H1 (cell line): ENCODE results near the gene PCSK9. TPM values are rescaled to one million over a fixed set of nuclear protein-coding genes. Genes with fewer than 3 reads are reported as not detected.
A peak's percentile ranks its signal among the peaks of the same experiment; 100 is the strongest.

ENCODE experiments used
- CTCF ChIA-PET: fragments of 300-600 bp; sonication (Branson Sonifier 250); formaldehyde crosslinking; loops from one replicate; lab custom pipeline; 2021; ENCODE audit not compliant: partially characterized antibody; lab: Charles Lee
- POLR2A ChIA-PET: fragments of 300-600 bp; sonication (Branson Sonifier 250); formaldehyde crosslinking; loops from one replicate; lab custom pipeline; 2021; ENCODE audit warnings: inconsistent platforms; ENCODE audit not compliant: partially characterized antibody; lab: Charles Lee
- DNase-seq, 2 experiments: peaks; one replicate each; pipeline versions ENCODE4 v3.0.0 to v3.0.0-alpha.2; 2010 to 2022; ENCODE audit warnings: low spot score in 2 of 2, low read depth in 1 of 2, mixed read lengths in 1 of 2
- FAIRE-seq: peaks from 2 replicates; lab custom pipeline; 2011; peaks lifted over from hg19 to GRCh38; lab: Jason Lieb, UNC
- H2AFZ ChIP-seq: 2 replicates; pipeline ENCODE4 v1.8.1; 2012; ENCODE audit warnings: low read length, inconsistent platforms
- H2AK5ac ChIP-seq: 2 replicates; pipeline ENCODE4 v1.6.1; 2013; ENCODE audit warnings: low read depth, low read length
- H2BK120ac ChIP-seq: replicated peaks from 2 replicates; pipeline ENCODE3; 2013; ENCODE audit warnings: low read depth, low read length, inconsistent platforms
- H2BK12ac ChIP-seq: 2 replicates; pipeline ENCODE4 v1.6.1; 2013; ENCODE audit warnings: low read depth, low read length
- H2BK15ac ChIP-seq: 2 replicates; pipeline ENCODE4 v1.6.1; 2013; ENCODE audit warnings: low read length
- H2BK20ac ChIP-seq: 2 replicates; pipeline ENCODE4 v1.6.1; 2013; ENCODE audit warnings: low read length
- H2BK5ac ChIP-seq: 2 replicates; pipeline ENCODE4 v1.6.1; 2013; ENCODE audit warnings: low read depth, low read length
- H3K14ac ChIP-seq: 2 replicates; pipeline ENCODE4 v1.6.1; 2013; ENCODE audit warnings: inconsistent platforms; ENCODE audit not compliant: insufficient read length
- H3K18ac ChIP-seq: 2 replicates; pipeline ENCODE4 v1.6.1; 2013; ENCODE audit warnings: low read length; ENCODE audit errors: extremely low read depth
- H3K23ac ChIP-seq: 2 replicates; pipeline ENCODE4 v1.6.1; 2013; ENCODE audit warnings: inconsistent platforms; ENCODE audit not compliant: insufficient read length
- H3K23me2 ChIP-seq: 2 replicates; pipeline ENCODE4 v1.6.1; 2013; ENCODE audit warnings: low read depth, low read length
- H3K27ac ChIP-seq: 2 replicates; pipeline ENCODE4 v1.6.1; 2011; ENCODE audit warnings: low read depth, low read length, inconsistent platforms
- H3K27me3 ChIP-seq, 4 experiments: replicated peaks in 1 of 4; 1 replicate in 1 of 4; 2 replicates in 3 of 4; pipeline versions ENCODE4 v1.6.1 to v1.8.1; 2011 to 2013; ENCODE audit warnings: low read length in 3 of 4, mild to moderate bottlenecking in 3 of 4, inconsistent platforms in 2 of 4, mixed read lengths in 2 of 4, moderate library complexity in 1 of 4; ENCODE audit not compliant: control insufficient read depth in 3 of 4, insufficient read depth in 3 of 4; ENCODE audit errors: extremely low read depth in 1 of 4
- H3K36me3 ChIP-seq, 4 experiments: 2 replicates each; pipeline versions ENCODE4 v1.6.1 to v1.8.1; 2011 to 2013; ENCODE audit warnings: mild to moderate bottlenecking in 4 of 4, low read length in 3 of 4, moderate library complexity in 2 of 4, control low read depth in 1 of 4, inconsistent platforms in 1 of 4; ENCODE audit not compliant: insufficient read depth in 4 of 4, control insufficient read depth in 2 of 4
- H3K4ac ChIP-seq: replicated peaks from 2 replicates; pipeline ENCODE3; 2013; ENCODE audit warnings: low read length, low read depth, mixed read lengths, inconsistent platforms; ENCODE audit not compliant: insufficient read length
- H3K4me1 ChIP-seq, 4 experiments: replicated peaks in 1 of 4; 1 replicate in 1 of 4; 2 replicates in 3 of 4; pipeline versions ENCODE4 v1.6.1 to v1.8.1; 2011 to 2013; ENCODE audit warnings: low read length in 3 of 4, inconsistent platforms in 2 of 4, mixed read lengths in 1 of 4; ENCODE audit not compliant: insufficient read depth in 4 of 4, control insufficient read depth in 3 of 4
- H3K4me2 ChIP-seq, 2 experiments: 2 replicates each; pipeline versions ENCODE4 v1.6.1 to v1.8.1; 2011 to 2013; ENCODE audit warnings: low read depth in 2 of 2, low read length in 2 of 2, control low read depth in 1 of 2, inconsistent platforms in 1 of 2, mild to moderate bottlenecking in 1 of 2; ENCODE audit not compliant: insufficient read depth in 1 of 2
- H3K4me3 ChIP-seq, 4 experiments: fragments of 200-600, 300-600 bp in 1 of 4; sonication (generic), shearing (Covaris generic), sonication (Bioruptor Twin) in 1 of 4; 2 replicates each; pipeline versions ENCODE4 v1.5.1 to v1.8.1; 2011 to 2016; ENCODE audit warnings: low read length in 4 of 4, low read depth in 3 of 4, control low read depth in 2 of 4, inconsistent platforms in 2 of 4, mild to moderate bottlenecking in 2 of 4, mixed read lengths in 1 of 4, moderate library complexity in 1 of 4; ENCODE audit not compliant: insufficient read depth in 2 of 4; ENCODE audit errors: extremely low read depth in 1 of 4
- H3K56ac ChIP-seq: replicated peaks from 2 replicates; pipeline ENCODE3; 2013; ENCODE audit warnings: low read depth, mild to moderate bottlenecking, mixed read lengths, low read length, inconsistent platforms; ENCODE audit not compliant: insufficient read length
- H3K79me1 ChIP-seq: 2 replicates; pipeline ENCODE4 v1.6.1; 2013; ENCODE audit warnings: low read depth, low read length, control low read depth
- H3K79me2 ChIP-seq, 2 experiments: 2 replicates each; pipeline versions ENCODE4 v1.6.1 to v1.8.1; 2012 to 2013; ENCODE audit warnings: low read length in 2 of 2, mild to moderate bottlenecking in 2 of 2, inconsistent platforms in 1 of 2; ENCODE audit not compliant: insufficient read depth in 2 of 2, control insufficient read depth in 1 of 2
- H3K9ac ChIP-seq, 4 experiments: replicated peaks in 1 of 4; 1 replicate in 1 of 4; 2 replicates in 3 of 4; pipeline versions ENCODE4 v1.6.1 to v1.8.1; 2011 to 2013; ENCODE audit warnings: low read depth in 3 of 4, low read length in 3 of 4, control low read depth in 2 of 4, mild to moderate bottlenecking in 2 of 4, moderate library complexity in 2 of 4, inconsistent platforms in 1 of 4; ENCODE audit errors: extremely low read depth in 1 of 4
- H3K9me3 ChIP-seq, 2 experiments: 2 replicates each; pipeline versions ENCODE4 v1.6.1 to v1.8.1; 2012 to 2013; ENCODE audit warnings: mild to moderate bottlenecking in 2 of 2, moderate library complexity in 2 of 2, control low read depth in 1 of 2, inconsistent platforms in 1 of 2, low read depth in 1 of 2, low read length in 1 of 2, mixed read lengths in 1 of 2; ENCODE audit not compliant: insufficient read depth in 2 of 2
- H4K20me1 ChIP-seq, 2 experiments: replicated peaks in 1 of 2; 2 replicates each; pipeline versions ENCODE3 to v1.8.1; 2011 to 2013; ENCODE audit warnings: inconsistent platforms in 2 of 2, low read length in 2 of 2, mild to moderate bottlenecking in 1 of 2; ENCODE audit not compliant: insufficient read depth in 2 of 2, control insufficient read depth in 1 of 2
- H4K5ac ChIP-seq: 2 replicates; pipeline ENCODE4 v1.6.1; 2013; ENCODE audit warnings: low read length, low read depth, mixed read lengths, inconsistent platforms; ENCODE audit not compliant: insufficient read length
- H4K8ac ChIP-seq: 2 replicates; pipeline ENCODE4 v1.8.0; 2013; ENCODE audit warnings: mild to moderate bottlenecking, moderate library complexity, low read length, inconsistent platforms; ENCODE audit not compliant: insufficient read depth; ENCODE audit errors: extremely low read depth
- H4K91ac ChIP-seq: replicated peaks from 2 replicates; pipeline ENCODE3; 2013; ENCODE audit warnings: low read length, mixed read lengths, inconsistent platforms; ENCODE audit not compliant: insufficient read length
- BCL11A ChIP-seq, 2 experiments: IDR thresholded peaks; one replicate each; pipeline ENCODE4 v1.6.1; 2011; ENCODE audit warnings: low read depth in 2 of 2, low read length in 2 of 2, mild to moderate bottlenecking in 2 of 2
- CBX8 ChIP-seq: fragments of 300-800, 300-1000 bp; sonication (generic); IDR thresholded peaks from 2 replicates; pipeline ENCODE4 v1.7.1; 2016; ENCODE audit warnings: low read depth, low read length, borderline replicate concordance
- EZH2 ChIP-seq: fragments of 200-600 bp; sonication (generic); IDR thresholded peaks from 2 replicates; pipeline ENCODE4 v1.7.1; 2012; ENCODE audit warnings: low read depth, mild to moderate bottlenecking, moderate library complexity, low read length, inconsistent platforms; ENCODE audit not compliant: severe bottlenecking
- NANOG ChIP-seq: IDR thresholded peaks from 2 replicates; pipeline ENCODE4 v1.6.1; 2011; ENCODE audit warnings: low read length, low read depth, mild to moderate bottlenecking, inconsistent platforms; ENCODE audit not compliant: insufficient read depth, poor library complexity, severe bottlenecking
- POLR2A ChIP-seq, 2 experiments: IDR thresholded peaks; 1 replicate in 1 of 2; 2 replicates in 1 of 2; pipeline ENCODE4 v1.6.1; 2011; ENCODE audit warnings: low read depth in 2 of 2, low read length in 2 of 2, mild to moderate bottlenecking in 2 of 2; ENCODE audit errors: control extremely low read depth in 1 of 2
- RNF2 ChIP-seq: fragments of 200-900, 300-1000 bp; sonication (generic); IDR thresholded peaks from 2 replicates; pipeline ENCODE4 v1.7.1; 2016; ENCODE audit warnings: borderline replicate concordance, low read depth, mild to moderate bottlenecking, antibody characterized with exemption, low read length; ENCODE audit not compliant: poor library complexity, severe bottlenecking; ENCODE audit errors: missing control alignments
- SIN3A ChIP-seq, 2 experiments: IDR thresholded peaks in 1 of 2; conservative IDR thresholded peaks in 1 of 2; 2 replicates each; pipeline ENCODE4 v1.6.1; 2011 to 2012; ENCODE audit warnings: low read length in 2 of 2, improper control_type of control experiment in 1 of 2, low read depth in 1 of 2, mild to moderate bottlenecking in 1 of 2
- SIX5 ChIP-seq: IDR thresholded peaks from 2 replicates; pipeline ENCODE4 v1.6.1; 2011; ENCODE audit warnings: mild to moderate bottlenecking, low read depth, low read length
- SP2 ChIP-seq: IDR thresholded peaks from 2 replicates; pipeline ENCODE4 v1.6.1; 2012; ENCODE audit warnings: mild to moderate bottlenecking, low read length, inconsistent platforms
- TAF1 ChIP-seq: IDR thresholded peaks from 2 replicates; pipeline ENCODE4 v1.6.1; 2011; ENCODE audit warnings: mild to moderate bottlenecking, low read depth, low read length
- TAF7 ChIP-seq: optimal IDR thresholded peaks from 2 replicates; pipeline ENCODE3; 2011; ENCODE audit warnings: low read depth, mild to moderate bottlenecking, inconsistent platforms, low read length, moderate library complexity, borderline replicate concordance
- whole genome bisulfite sequencing, 2 experiments: shearing (Covaris generic) in 1 of 2; methylation state at CpG; one replicate each; pipeline versions ENCODE4 v1.1.6 to v1.1.7; 2013 to 2015; ENCODE audit warnings: low lambda C conversion rate in 2 of 2, mixed read lengths in 2 of 2, inconsistent platforms in 1 of 2, low coverage in 1 of 2, missing lambda C conversion rate in 1 of 2; ENCODE audit not compliant: insufficient replicate concordance in 2 of 2, insufficient coverage in 1 of 2, insufficient read length in 1 of 2; ENCODE audit errors: extremely low coverage in 1 of 2, missing lambda C conversion rate in 1 of 2; 5-methylcytosine and 5-hydroxymethylcytosine counted together
- polyA plus RNA-seq, 7 experiments: library from polyadenylated mRNA; depleted of rRNA in 3 of 7; stranded (reverse) in 5 of 7; unstranded in 2 of 7; fragments of >200 nt in 5 of 7; fragments of 200-250 nt in 2 of 7; gene quantifications; 1 replicate in 5 of 7; 2 replicates in 1 of 7; 4 replicates in 1 of 7; pipeline versions ENCODE4 v1.2.1 to v1.2.3, GENCODE V29; 2011 to 2013; ENCODE audit warnings: missing spikeins in 2 of 7, mixed read lengths in 2 of 7
- total RNA-seq: library from RNA; stranded (reverse); fragmentation: NEBNext Ultra II Directional; extraction: Animal tissue kit (Norgen Biotek cat#: 25700); gene quantifications from 2 replicates; pipeline ENCODE4 v1.2.1, GENCODE V29; 2021

The PCSK9 gene
- total and polyA plus RNA-seq, 2 of the 8 experiments (the other 6 are each of a cell fraction or from before 2014, with no cell fraction given): 22.3 to 32.3 TPM

DNA sequence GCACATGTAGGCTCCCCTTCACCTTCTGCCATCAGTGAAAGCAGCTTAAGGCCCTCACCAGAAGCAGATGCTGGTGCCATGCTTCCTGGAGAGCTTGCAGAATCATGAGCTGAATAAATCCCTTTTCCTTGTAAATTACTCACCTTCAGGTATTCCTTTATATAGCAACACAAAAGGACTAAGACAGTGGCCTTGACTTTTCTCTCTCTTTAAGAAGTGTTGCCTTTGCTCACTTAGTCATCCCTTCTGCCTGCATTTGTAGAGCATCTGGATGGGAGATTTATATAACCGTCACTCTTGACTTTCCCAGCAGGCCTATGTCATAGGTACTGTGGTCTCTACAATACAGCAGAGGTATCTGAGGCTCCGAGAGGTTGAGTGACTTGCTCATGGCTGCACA lies 3.7 kb downstream of the PCSK9 start:
- TF ChIP-seq CBX8 (no peak), SIX5 (no peak), TAF1 (no peak), SIN3A (conservative IDR thresholded peaks at IDR 0.05 in 1 of 2, IDR thresholded peaks at IDR 0.05 in 1 of 2; ENCODE audit: low read depth in 1 of 2, low read length in 2 of 2) (no peak), TAF7 (no peak), POLR2A (IDR thresholded peaks at IDR 0.05; ENCODE audit: control extremely low read depth in 1 of 2, low read depth in 2 of 2, low read length in 2 of 2) (no peak), NANOG (no peak), SP2 (no peak), EZH2 (no peak), BCL11A (IDR thresholded peaks at IDR 0.05; ENCODE audit: low read depth in 2 of 2, low read length in 2 of 2) (no peak), RNF2 (no peak)
- peak overlapping the region in 1 of 4 experiments; percentile 14; a peak in 1 of 7 replicates for H3K9ac ChIP-seq
- no peak overlapping the region for H2BK5ac ChIP-seq
- WGBS, 2 experiments: 95% methylated on average over 2 of the region's 2 CpGs; no CpG with 5 or more reads in 1 of the 2 experiments
- no peak overlapping the region for H3K18ac ChIP-seq
- POLR2A ChIA-PET: no interaction called here
- no peak overlapping the region for H4K5ac ChIP-seq
- FAIRE-seq (no peak), DNase-seq (no peak)
- peaks cover 0 to 31% of the 10 kb centered on the region in 2 experiments for H4K20me1 ChIP-seq
- H2BK120ac ChIP-seq: no peak overlapping the region
- H3K27me3 ChIP-seq: peaks cover 9 to 34% (median 32%) of the 10 kb centered on the region in 4 experiments
- H3K79me2 ChIP-seq: peaks cover 6 to 16% of the 10 kb centered on the region in 2 experiments; a peak in 2 of 4 replicates
- no peak overlapping the region for H4K91ac ChIP-seq
- H3K79me1 ChIP-seq: no peaks in the 10 kb centered on the region; the same call in none of the 2 replicates
- no peak overlapping the region for H3K27ac ChIP-seq
- CTCF ChIA-PET: interaction anchor here (1.0 to 1.8 kb wide), 4 partner anchors 21 to 98 kb away, joined by 3 to 8 read pairs (median 4); no protein-coding TSS in a partner anchor
- no peak overlapping the region for H2BK20ac ChIP-seq
- H2BK15ac ChIP-seq: no peak overlapping the region
- no peak overlapping the region for H3K4ac ChIP-seq
- no peak overlapping the region for H3K4me3 ChIP-seq
- no peak overlapping the region for H3K56ac ChIP-seq
- peaks cover 0 to 13% (median 9%) of the 10 kb centered on the region in 4 experiments; a peak in 6 of 7 replicates for H3K4me1 ChIP-seq
- H2BK12ac ChIP-seq: no peak overlapping the region
- H3K23ac ChIP-seq: no peak overlapping the region
- H3K4me2 ChIP-seq: no peak overlapping the region
- no peak overlapping the region for H2AFZ ChIP-seq
- peaks cover 13% of the 10 kb centered on the region; the same call in 1 of the 2 replicates for H3K23me2 ChIP-seq
- no peaks in the 10 kb centered on the region for H3K9me3 ChIP-seq
- peaks cover 0 to 14% (median 0%) of the 10 kb centered on the region in 4 experiments; a peak in 1 of 8 replicates for H3K36me3 ChIP-seq
- H4K8ac ChIP-seq: no peak overlapping the region
- no peak overlapping the region for H3K14ac ChIP-seq
- H2AK5ac ChIP-seq: no peak overlapping the region
